Measurements from ENCODE around the gene B3GALT2. TPM values are rescaled to one million over a fixed set of nuclear protein-coding genes. Genes with fewer than 3 reads are reported as not detected.

The B3GALT2 gene
- total RNA-seq, 1 experiment from 2014 or later: not detected

DNA sequence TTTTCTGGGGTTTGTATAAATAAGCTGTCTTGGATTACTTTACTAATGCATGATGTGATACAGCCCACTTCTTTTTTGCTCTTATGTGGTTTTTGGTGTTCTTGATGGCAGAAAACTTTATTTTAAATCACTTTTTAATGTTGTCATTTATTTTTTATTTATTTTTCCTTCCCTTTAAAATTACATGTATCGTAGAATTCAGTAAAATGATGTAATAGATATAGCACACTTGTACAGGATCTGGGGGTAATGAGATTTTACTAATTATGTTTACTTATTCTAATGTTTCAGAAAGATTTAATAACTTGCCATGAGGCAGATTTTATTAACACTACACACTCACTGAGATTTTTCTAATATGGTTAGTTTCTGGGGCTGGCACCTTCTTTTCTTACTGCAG, 701 bp upstream of the B3GALT2 start:
- POLR2A ChIA-PET (ENCODE audit: unreplicated experiment): no interaction called here
- BruUV-seq (replicated peaks): no TSS peak

DNA sequence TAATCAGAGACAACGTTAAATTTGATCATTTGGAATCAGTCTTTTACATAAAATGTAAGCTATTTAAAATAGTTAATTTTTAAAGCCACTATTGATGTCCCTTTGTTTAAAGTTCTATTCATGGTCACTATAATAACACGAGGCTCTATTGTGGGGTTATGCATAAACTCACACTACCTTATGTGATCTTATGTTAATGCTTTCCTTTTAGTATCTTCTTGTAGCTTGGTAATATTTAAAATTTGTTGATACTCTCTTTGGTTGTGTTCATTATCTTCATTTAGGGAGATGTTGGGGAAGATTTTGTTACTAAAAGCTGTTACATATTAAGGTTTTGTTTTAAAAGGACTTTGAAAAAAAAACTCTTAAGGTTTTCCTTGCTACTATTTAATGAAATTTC, 1.2 kb downstream of the B3GALT2 start:
- Histone ChIP-seq H3K4me3 (no peak overlapping the region), H3K79me2 (ENCODE audit: low read depth) (peaks cover 25% of the 10 kb centered on the region; the same call in 1 of the 2 replicates), H3F3A (ENCODE audit: insufficient read depth, low read depth) (0 out of 2 replicates have a peak, but pooled peaks cover 7% of the 10 kb centered on the region), H3K27me3 (ENCODE audit: insufficient read depth, low read depth) (no peaks in the 10 kb centered on the region), H3K4me2 (no peak overlapping the region), H3K9me3 (ENCODE audit: insufficient read depth, low read depth) (no peaks in the 10 kb centered on the region), H4K20me1 (ENCODE audit: insufficient read depth) (peaks cover 5% of the 10 kb centered on the region; the same call in 1 of the 2 replicates), H3K4me1 (replicated peaks; ENCODE audit: insufficient read depth) (peaks cover 5% of the 10 kb centered on the region; the same call in 1 of the 2 replicates), H3K9me2 (ENCODE audit: insufficient read depth) (no peaks in the 10 kb centered on the region), H3K36me3 (ENCODE audit: low read depth) (no peaks in the 10 kb centered on the region), H2AFZ (no peak overlapping the region), H3K27ac (no peak overlapping the region)
- intact Hi-C loops (cut with micrococcal nuclease; ENCODE audit: unreplicated experiment): loop anchor here (10.0 kb wide), 1 partner anchor 220 kb away; no protein-coding TSS in a partner anchor
- TF ChIP-seq, protein P1, sequence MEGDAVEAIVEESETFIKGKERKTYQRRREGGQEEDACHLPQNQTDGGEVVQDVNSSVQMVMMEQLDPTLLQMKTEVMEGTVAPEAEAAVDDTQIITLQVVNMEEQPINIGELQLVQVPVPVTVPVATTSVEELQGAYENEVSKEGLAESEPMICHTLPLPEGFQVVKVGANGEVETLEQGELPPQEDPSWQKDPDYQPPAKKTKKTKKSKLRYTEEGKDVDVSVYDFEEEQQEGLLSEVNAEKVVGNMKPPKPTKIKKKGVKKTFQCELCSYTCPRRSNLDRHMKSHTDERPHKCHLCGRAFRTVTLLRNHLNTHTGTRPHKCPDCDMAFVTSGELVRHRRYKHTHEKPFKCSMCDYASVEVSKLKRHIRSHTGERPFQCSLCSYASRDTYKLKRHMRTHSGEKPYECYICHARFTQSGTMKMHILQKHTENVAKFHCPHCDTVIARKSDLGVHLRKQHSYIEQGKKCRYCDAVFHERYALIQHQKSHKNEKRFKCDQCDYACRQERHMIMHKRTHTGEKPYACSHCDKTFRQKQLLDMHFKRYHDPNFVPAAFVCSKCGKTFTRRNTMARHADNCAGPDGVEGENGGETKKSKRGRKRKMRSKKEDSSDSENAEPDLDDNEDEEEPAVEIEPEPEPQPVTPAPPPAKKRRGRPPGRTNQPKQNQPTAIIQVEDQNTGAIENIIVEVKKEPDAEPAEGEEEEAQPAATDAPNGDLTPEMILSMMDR (conservative IDR thresholded peaks at IDR 0.05): no peak
- no peak for TF ChIP-seq EZH2 (IDR thresholded peaks at IDR 0.05; ENCODE audit: low read depth)
- ChIA-PET CTCF (no interaction called here), POLR2A (ENCODE audit: unreplicated experiment) (no interaction called here)
- no TSS peak for BruUV-seq (replicated peaks)
- no peak for DNase-seq

More for the DNA sequence above, 701 bp upstream of the B3GALT2 start:
- H3K4me2 ChIP-seq: no peak overlapping the region
- no peaks in the 10 kb centered on the region for H3K36me3 ChIP-seq (ENCODE audit: low read depth)
- no peak overlapping the region for H3K27ac ChIP-seq
- H2AFZ ChIP-seq: no peak overlapping the region
- H3K79me2 ChIP-seq (ENCODE audit: low read depth): peaks cover 25% of the 10 kb centered on the region; the same call in 1 of the 2 replicates
- H3K27me3 ChIP-seq (ENCODE audit: insufficient read depth, low read depth): no peaks in the 10 kb centered on the region
- CTCF ChIA-PET: interaction anchor here (0.7 kb wide), 1 partner anchor 85 kb away, joined by 3 read pairs; no protein-coding TSS in a partner anchor
- no peaks in the 10 kb centered on the region for H3K9me3 ChIP-seq (ENCODE audit: insufficient read depth, low read depth)
- intact Hi-C loops (cut with micrococcal nuclease; ENCODE audit: unreplicated experiment): loop anchor here (10.0 kb wide), 1 partner anchor 218 kb away; no protein-coding TSS in a partner anchor
- DNase-seq: no peak
- no peak overlapping the region for H3K4me3 ChIP-seq
- 0 out of 2 replicates have a peak, but pooled peaks cover 5% of the 10 kb centered on the region for H3F3A ChIP-seq (ENCODE audit: insufficient read depth, low read depth)
- H3K4me1 ChIP-seq (replicated peaks; ENCODE audit: insufficient read depth): peaks cover 5% of the 10 kb centered on the region; the same call in 1 of the 2 replicates
- H4K20me1 ChIP-seq (ENCODE audit: insufficient read depth): peaks cover 5% of the 10 kb centered on the region; the same call in 1 of the 2 replicates
- H3K9me2 ChIP-seq (ENCODE audit: insufficient read depth): no peaks in the 10 kb centered on the region
- no peak for TF ChIP-seq EZH2 (IDR thresholded peaks at IDR 0.05; ENCODE audit: low read depth)
- TF ChIP-seq, protein P1 (conservative IDR thresholded peaks at IDR 0.05): no peak

DNA sequence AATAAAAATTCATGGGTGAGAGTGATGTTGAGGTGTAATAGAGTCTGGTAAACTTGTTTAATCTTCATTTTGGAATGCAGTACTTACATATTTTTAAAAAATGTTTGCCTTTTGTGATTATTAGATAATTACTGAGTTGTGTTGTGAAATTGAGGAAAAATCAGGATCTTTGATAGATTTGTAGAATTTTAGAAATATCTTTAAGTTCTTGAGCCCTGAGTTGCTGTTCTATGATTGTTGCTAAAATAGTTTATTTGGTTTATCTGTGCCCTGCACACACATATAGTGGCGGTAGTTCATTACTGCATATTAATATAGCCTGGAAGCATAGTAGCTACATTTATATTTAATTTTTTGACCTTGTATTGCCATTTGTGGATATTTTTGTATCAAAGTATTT, 1.6 kb downstream of the B3GALT2 start:
- Histone ChIP-seq H3K36me3 (ENCODE audit: low read depth) (no peaks in the 10 kb centered on the region), H3F3A (ENCODE audit: insufficient read depth, low read depth) (0 out of 2 replicates have a peak, but pooled peaks cover 7% of the 10 kb centered on the region), H3K9me2 (ENCODE audit: insufficient read depth) (no peaks in the 10 kb centered on the region), H3K4me1 (replicated peaks; ENCODE audit: insufficient read depth) (peaks cover 5% of the 10 kb centered on the region; the same call in 1 of the 2 replicates), H3K9me3 (ENCODE audit: insufficient read depth, low read depth) (no peaks in the 10 kb centered on the region), H4K20me1 (ENCODE audit: insufficient read depth) (peaks cover 5% of the 10 kb centered on the region; the same call in 1 of the 2 replicates), H3K27ac (no peak overlapping the region), H3K79me2 (ENCODE audit: low read depth) (peaks cover 25% of the 10 kb centered on the region; the same call in 1 of the 2 replicates), H3K4me3 (no peak overlapping the region), H3K27me3 (ENCODE audit: insufficient read depth, low read depth) (no peaks in the 10 kb centered on the region), H2AFZ (no peak overlapping the region), H3K4me2 (no peak overlapping the region)
- ChIA-PET POLR2A (ENCODE audit: unreplicated experiment) (no interaction called here), CTCF (no interaction called here)
- DNase-seq: no peak
- intact Hi-C loops (cut with micrococcal nuclease; ENCODE audit: unreplicated experiment): loop anchor here (5.0 to 10.0 kb wide), 3 partner anchors 153 to 1113 kb away; no protein-coding TSS in a partner anchor
- TF ChIP-seq EZH2 (IDR thresholded peaks at IDR 0.05; ENCODE audit: low read depth): no peak
- TF ChIP-seq, protein P1 (conservative IDR thresholded peaks at IDR 0.05): no peak
- no TSS peak for BruUV-seq (replicated peaks)
